HG03520 (cell line): ENCODE results near the gene ALDH3B1.
"Not testable (repeated sequence)": the region's sequence is repeated elsewhere in the genome, so short reads cannot be mapped to it uniquely, and the experiment has no call there.

Experiments used
- ATAC-seq: cut with Tn5 transposase; IDR thresholded peaks from one replicate; pipeline ENCODE4 v1.9.1; 2021; ENCODE audit warnings: mild to moderate bottlenecking, moderate library complexity; ENCODE audit not compliant: unreplicated experiment

The ALDH3B1 gene

GRCh38 chr11:68010090-68011041 is at the start of gene ALDH3B1:
ALDH3B1 (plus strand) TSS chr11:68010327; CDS start chr11:68015298, 4,971 bp downstream.
- no peak for ATAC-seq

GRCh38 chr11:67963217-67963616 is 46.9 kb upstream of the ALDH3B1 start:
- not testable (repeated sequence) for ATAC-seq

- not testable (repeated sequence) for ATAC-seq
Measured at GRCh38 chr11:67963879-67964278, 46.2 kb upstream of the ALDH3B1 start.

GRCh38 chr11:67964746-67965145 is 45.4 kb upstream of the ALDH3B1 start:
- ATAC-seq: not testable (repeated sequence)

GRCh38 chr11:67965830-67966348 is 44.2 kb upstream of the ALDH3B1 start:
- not testable (repeated sequence) for ATAC-seq

- ATAC-seq: not testable (repeated sequence)
Measured at GRCh38 chr11:67974746-67975145, 35.4 kb upstream of the ALDH3B1 start.

- not testable (repeated sequence) for ATAC-seq
Measured at GRCh38 chr11:67978766-67979418, 31.2 kb upstream of the ALDH3B1 start.

- not testable (repeated sequence) for ATAC-seq
Measured at GRCh38 chr11:67981226-67981625, 28.9 kb upstream of the ALDH3B1 start.

GRCh38 chr11:67982255-67982857 is 27.8 kb upstream of the ALDH3B1 start:
- ATAC-seq: not testable (repeated sequence)

- no peak for ATAC-seq
Measured at GRCh38 chr11:67983951-67984350, 26.2 kb upstream of the ALDH3B1 start.

- not testable (repeated sequence) for ATAC-seq
Measured at GRCh38 chr11:67985302-67985701, 24.8 kb upstream of the ALDH3B1 start.

- ATAC-seq: not testable (repeated sequence)
Measured at GRCh38 chr11:67990546-67991346, 19.4 kb upstream of the ALDH3B1 start.

GRCh38 chr11:67991347-67992121 is 18.6 kb upstream of the ALDH3B1 start:
- ATAC-seq: not testable (repeated sequence)

GRCh38 chr11:67993821-67994220 is 16.3 kb upstream of the ALDH3B1 start:
- ATAC-seq: not testable (repeated sequence)

- ATAC-seq: not testable (repeated sequence)
Measured at GRCh38 chr11:67994387-67994786, 15.7 kb upstream of the ALDH3B1 start.

GRCh38 chr11:67995129-67995528 is 15.0 kb upstream of the ALDH3B1 start:
- not testable (repeated sequence) for ATAC-seq

GRCh38 chr11:67995579-67995978 is 14.5 kb upstream of the ALDH3B1 start:
- ATAC-seq: not testable (repeated sequence)

- ATAC-seq: no peak
Measured at GRCh38 chr11:67996051-67996450, 14.1 kb upstream of the ALDH3B1 start.
